BLaER1 (cell line): ENCODE measurements around the gene RALGAPB.

ENCODE experiments used
- H3K27ac ChIP-seq: shearing (Covaris generic); formaldehyde crosslinking; 2 replicates; pipeline ENCODE4 v1.8.1; 2022
- H3K27me3 ChIP-seq: shearing (Covaris generic); formaldehyde crosslinking; 2 replicates; pipeline ENCODE4 v1.8.1; 2022
- H3K36me3 ChIP-seq: shearing (Covaris generic); formaldehyde crosslinking; 2 replicates; pipeline ENCODE4 v1.8.1; 2022
- H3K4me1 ChIP-seq: shearing (Covaris generic); formaldehyde crosslinking; 2 replicates; pipeline ENCODE4 v1.8.1; 2022
- H3K4me2 ChIP-seq: shearing (Covaris generic); formaldehyde crosslinking; 2 replicates; pipeline ENCODE4 v1.8.1; 2022
- H3K4me3 ChIP-seq: shearing (Covaris generic); formaldehyde crosslinking; 2 replicates; pipeline ENCODE4 v1.8.1; 2022
- H3K9ac ChIP-seq: shearing (Covaris generic); formaldehyde crosslinking; 2 replicates; pipeline ENCODE4 v1.8.1; 2022
- H3K9me3 ChIP-seq: shearing (Covaris generic); formaldehyde crosslinking; 2 replicates; pipeline ENCODE4 v1.8.1; 2022
- H4K20me1 ChIP-seq: shearing (Covaris generic); formaldehyde crosslinking; 2 replicates; pipeline ENCODE4 v1.8.1; 2022
- Cebpa-rat ChIP-seq: shearing (Covaris generic); IDR thresholded peaks from 2 replicates; pipeline ENCODE4 v1.8.1; 2022

Gene RALGAPB

GRCh38 chr20:38602185-38602581, 129.5 kb downstream of the RALGAPB start:
- Histone ChIP-seq H3K4me2 (no peak overlapping the region), H3K4me3 (no peak overlapping the region), H3K9ac (no peak overlapping the region), H4K20me1 (no peaks in the 10 kb centered on the region), H3K9me3 (no peaks in the 10 kb centered on the region), H3K36me3 (no peaks in the 10 kb centered on the region), H3K27me3 (peaks cover 19% of the 10 kb centered on the region), H3K27ac (no peak overlapping the region), H3K4me1 (no peaks in the 10 kb centered on the region)
- TF ChIP-seq Cebpa-rat: no peak

DNA sequence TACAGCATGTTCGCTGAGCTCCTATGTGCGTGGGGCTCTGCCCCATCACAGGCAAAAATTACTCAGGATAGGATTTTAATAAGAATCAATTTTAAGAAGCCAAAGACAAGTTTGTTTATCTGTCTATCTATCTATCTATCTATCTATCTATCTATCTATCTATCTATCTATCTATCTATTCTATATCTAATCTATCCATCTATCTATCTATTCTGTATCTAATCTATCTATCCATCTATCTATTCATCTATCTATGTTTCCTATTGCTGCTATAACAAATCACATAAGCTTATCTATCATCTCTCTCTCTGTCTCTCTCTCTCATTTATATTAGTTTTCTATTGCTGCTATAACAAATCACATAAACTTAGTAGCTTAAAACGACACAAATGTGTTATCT, 130.6 kb downstream of the RALGAPB start:
- no peak overlapping the region for H3K4me2 ChIP-seq
- no peak for TF ChIP-seq Cebpa-rat
- H3K4me3 ChIP-seq: no peak overlapping the region
- H4K20me1 ChIP-seq: no peaks in the 10 kb centered on the region
- H3K9ac ChIP-seq: no peak overlapping the region
- H3K36me3 ChIP-seq: no peaks in the 10 kb centered on the region
- H3K9me3 ChIP-seq: no peaks in the 10 kb centered on the region
- H3K27ac ChIP-seq: no peak overlapping the region
- H3K27me3 ChIP-seq: peaks cover 19% of the 10 kb centered on the region
- 0 out of 2 replicates have a peak, but pooled peaks cover 2% of the 10 kb centered on the region for H3K4me1 ChIP-seq

DNA sequence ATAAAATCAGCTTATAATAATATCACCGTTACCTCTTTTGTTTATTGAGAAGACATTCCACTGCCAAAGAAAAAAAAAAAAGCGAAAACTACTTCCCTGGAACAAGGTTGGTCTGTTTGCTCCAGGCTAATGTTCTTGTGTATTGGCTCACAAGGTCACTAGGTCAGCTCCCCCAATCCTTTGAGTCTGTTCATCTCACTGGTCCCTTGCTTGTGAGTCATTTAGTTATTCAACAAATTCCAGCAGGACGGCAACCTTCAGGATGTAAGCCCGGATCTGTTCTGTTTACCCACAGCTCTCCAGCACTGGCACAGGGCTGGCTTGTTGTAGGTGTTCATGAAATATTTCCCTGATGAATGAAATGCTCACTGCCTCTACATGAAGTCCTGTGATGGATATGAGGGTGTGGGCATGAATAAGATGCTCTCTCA, 132.2 kb downstream of the RALGAPB start:
- no peak overlapping the region for H3K4me3 ChIP-seq
- H3K27me3 ChIP-seq: peaks cover 19% of the 10 kb centered on the region
- 0 out of 2 replicates have a peak, but pooled peaks cover 3% of the 10 kb centered on the region for H3K4me1 ChIP-seq
- H4K20me1 ChIP-seq: no peaks in the 10 kb centered on the region
- H3K27ac ChIP-seq: no peak overlapping the region
- no peak overlapping the region for H3K9ac ChIP-seq
- H3K4me2 ChIP-seq: no peak overlapping the region
- H3K9me3 ChIP-seq: no peaks in the 10 kb centered on the region
- no peak for TF ChIP-seq Cebpa-rat
- H3K36me3 ChIP-seq: no peaks in the 10 kb centered on the region

- H3K27me3 ChIP-seq: peaks cover 4% of the 10 kb centered on the region; the same call in 1 of the 2 replicates
- H3K4me1 ChIP-seq: 0 out of 2 replicates have a peak, but pooled peaks cover 3% of the 10 kb centered on the region
- TF ChIP-seq Cebpa-rat: no peak
- H4K20me1 ChIP-seq: no peaks in the 10 kb centered on the region
- no peak overlapping the region for H3K4me3 ChIP-seq
- H3K27ac ChIP-seq: no peak overlapping the region
- no peaks in the 10 kb centered on the region for H3K9me3 ChIP-seq
- H3K4me2 ChIP-seq: no peak overlapping the region
- H3K9ac ChIP-seq: no peak overlapping the region
- H3K36me3 ChIP-seq: no peaks in the 10 kb centered on the region
Measured at GRCh38 chr20:38607351-38607750, 134.7 kb downstream of the RALGAPB start.

DNA sequence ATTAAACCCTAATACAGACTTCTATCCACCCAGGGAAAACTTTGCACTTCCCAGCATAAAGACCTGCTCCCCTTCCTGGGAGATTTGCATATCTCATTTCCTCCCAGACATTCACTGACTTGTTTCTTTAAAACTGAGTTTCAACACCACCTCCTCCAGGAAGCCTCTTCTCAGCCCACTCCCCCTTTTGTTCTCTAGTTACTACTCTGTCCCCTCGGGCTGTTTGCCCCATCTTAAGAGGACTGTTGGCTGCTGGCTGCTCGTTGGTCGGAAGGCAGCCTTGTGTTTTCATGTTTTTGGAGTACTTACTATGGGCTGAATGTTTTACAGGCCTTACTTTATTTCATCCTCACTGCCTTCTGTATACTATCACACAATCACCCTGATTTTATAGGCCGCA, 135.5 kb downstream of the RALGAPB start:
- no peak for TF ChIP-seq Cebpa-rat
- H3K4me1 ChIP-seq: 0 out of 2 replicates have a peak, but pooled peaks cover 3% of the 10 kb centered on the region
- no peak overlapping the region for H3K9ac ChIP-seq
- H3K4me3 ChIP-seq: no peak overlapping the region
- H3K36me3 ChIP-seq: no peaks in the 10 kb centered on the region
- H3K27me3 ChIP-seq: no peaks in the 10 kb centered on the region
- no peak overlapping the region for H3K4me2 ChIP-seq
- H4K20me1 ChIP-seq: no peaks in the 10 kb centered on the region
- H3K9me3 ChIP-seq: no peaks in the 10 kb centered on the region
- no peak overlapping the region for H3K27ac ChIP-seq

GRCh38 chr20:38609815-38610214, 137.2 kb downstream of the RALGAPB start:
- Histone ChIP-seq H4K20me1 (no peaks in the 10 kb centered on the region), H3K36me3 (no peaks in the 10 kb centered on the region), H3K9ac (no peak overlapping the region), H3K27me3 (no peaks in the 10 kb centered on the region), H3K4me1 (0 out of 2 replicates have a peak, but pooled peaks cover 3% of the 10 kb centered on the region), H3K9me3 (no peaks in the 10 kb centered on the region), H3K27ac (no peak overlapping the region), H3K4me3 (no peak overlapping the region), H3K4me2 (no peak overlapping the region)
- TF ChIP-seq Cebpa-rat: no peak

GRCh38 chr20:38610521-38610920, 137.9 kb downstream of the RALGAPB start:
- Histone ChIP-seq H4K20me1 (no peaks in the 10 kb centered on the region), H3K27me3 (no peaks in the 10 kb centered on the region), H3K4me3 (no peak overlapping the region), H3K9ac (no peak overlapping the region), H3K4me1 (0 out of 2 replicates have a peak, but pooled peaks cover 3% of the 10 kb centered on the region), H3K27ac (no peak overlapping the region), H3K4me2 (no peak overlapping the region), H3K36me3 (no peaks in the 10 kb centered on the region), H3K9me3 (no peaks in the 10 kb centered on the region)
- no peak for TF ChIP-seq Cebpa-rat

- H3K4me1 ChIP-seq: 0 out of 2 replicates have a peak, but pooled peaks cover 3% of the 10 kb centered on the region
- no peak overlapping the region for H3K4me2 ChIP-seq
- no peak for TF ChIP-seq Cebpa-rat
- no peak overlapping the region for H3K9ac ChIP-seq
- H3K9me3 ChIP-seq: no peaks in the 10 kb centered on the region
- no peak overlapping the region for H3K27ac ChIP-seq
- H3K4me3 ChIP-seq: no peak overlapping the region
- H3K36me3 ChIP-seq: no peaks in the 10 kb centered on the region
- no peaks in the 10 kb centered on the region for H3K27me3 ChIP-seq
- H4K20me1 ChIP-seq: no peaks in the 10 kb centered on the region
Measured at GRCh38 chr20:38612751-38613515, 140.3 kb downstream of the RALGAPB start.

GRCh38 chr20:38615283-38615682, 142.6 kb downstream of the RALGAPB start:
- TF ChIP-seq Cebpa-rat: no peak
- H3K4me2 ChIP-seq: no peak overlapping the region
- no peaks in the 10 kb centered on the region for H4K20me1 ChIP-seq
- no peak overlapping the region for H3K9ac ChIP-seq
- H3K27me3 ChIP-seq: no peaks in the 10 kb centered on the region
- H3K4me1 ChIP-seq: no peaks in the 10 kb centered on the region
- no peaks in the 10 kb centered on the region for H3K36me3 ChIP-seq
- no peak overlapping the region for H3K27ac ChIP-seq
- H3K4me3 ChIP-seq: no peak overlapping the region
- H3K9me3 ChIP-seq: no peaks in the 10 kb centered on the region

DNA sequence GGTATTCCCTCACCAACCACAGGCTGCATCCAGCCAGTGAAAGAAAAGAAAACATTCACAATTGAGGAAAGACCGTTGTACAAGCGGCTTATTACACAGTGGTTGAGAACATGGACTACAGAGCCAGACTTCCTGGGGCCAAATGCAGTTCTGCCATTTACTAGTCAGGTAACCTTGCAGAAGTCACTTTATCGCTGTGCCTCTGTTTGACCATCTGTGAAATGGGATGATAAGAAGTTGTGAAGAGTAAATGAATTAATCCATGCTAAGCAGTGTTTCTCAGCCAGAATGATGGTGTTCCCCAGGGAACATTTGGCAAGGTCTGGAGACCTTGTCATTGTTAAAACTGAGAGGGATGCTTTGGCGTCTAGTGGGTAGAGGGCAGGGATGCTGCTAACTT, 143.8 kb downstream of the RALGAPB start:
- no peak overlapping the region for H3K4me2 ChIP-seq
- no peaks in the 10 kb centered on the region for H3K36me3 ChIP-seq
- H3K4me3 ChIP-seq: no peak overlapping the region

More for the DNA sequence above, 143.8 kb downstream of the RALGAPB start:
- no peak overlapping the region for H3K27ac ChIP-seq
- H3K27me3 ChIP-seq: no peaks in the 10 kb centered on the region
- H3K9ac ChIP-seq: no peak overlapping the region
- no peaks in the 10 kb centered on the region for H3K9me3 ChIP-seq
- no peak for TF ChIP-seq Cebpa-rat
- H4K20me1 ChIP-seq: no peaks in the 10 kb centered on the region
- H3K4me1 ChIP-seq: no peaks in the 10 kb centered on the region
